Upper lobe of left lung (tissue), 4 donors: Measurements from ENCODE around the gene ZNF688.

Source experiments
- EP300 ChIP-seq, 4 donors: sonication (generic); formaldehyde crosslinking; IDR thresholded peaks; one replicate each; pipeline ENCODE4 v1.5.1; 2017; ENCODE audit warnings: antibody characterized with exemption in 4 of 4, control low read depth in 2 of 4
- POLR2A ChIP-seq, 4 donors: fragments of 450-650 bp; IDR thresholded peaks; one replicate each; pipeline ENCODE4 v1.5.1; 2016 to 2017; ENCODE audit warnings: antibody characterized with exemption in 4 of 4, mild to moderate bottlenecking in 2 of 4
- TF ChIP-seq, protein P1 (sequence below), 6 experiments: fragments of 450-650 bp in 4 of 6; fragments of 200-600 bp in 2 of 6; sonication (generic) in 2 of 6; IDR thresholded peaks; one replicate each; pipeline ENCODE4 v1.5.1; 2016 to 2019; ENCODE audit warnings: antibody characterized with exemption in 6 of 6

- TF ChIP-seq, protein P1, sequence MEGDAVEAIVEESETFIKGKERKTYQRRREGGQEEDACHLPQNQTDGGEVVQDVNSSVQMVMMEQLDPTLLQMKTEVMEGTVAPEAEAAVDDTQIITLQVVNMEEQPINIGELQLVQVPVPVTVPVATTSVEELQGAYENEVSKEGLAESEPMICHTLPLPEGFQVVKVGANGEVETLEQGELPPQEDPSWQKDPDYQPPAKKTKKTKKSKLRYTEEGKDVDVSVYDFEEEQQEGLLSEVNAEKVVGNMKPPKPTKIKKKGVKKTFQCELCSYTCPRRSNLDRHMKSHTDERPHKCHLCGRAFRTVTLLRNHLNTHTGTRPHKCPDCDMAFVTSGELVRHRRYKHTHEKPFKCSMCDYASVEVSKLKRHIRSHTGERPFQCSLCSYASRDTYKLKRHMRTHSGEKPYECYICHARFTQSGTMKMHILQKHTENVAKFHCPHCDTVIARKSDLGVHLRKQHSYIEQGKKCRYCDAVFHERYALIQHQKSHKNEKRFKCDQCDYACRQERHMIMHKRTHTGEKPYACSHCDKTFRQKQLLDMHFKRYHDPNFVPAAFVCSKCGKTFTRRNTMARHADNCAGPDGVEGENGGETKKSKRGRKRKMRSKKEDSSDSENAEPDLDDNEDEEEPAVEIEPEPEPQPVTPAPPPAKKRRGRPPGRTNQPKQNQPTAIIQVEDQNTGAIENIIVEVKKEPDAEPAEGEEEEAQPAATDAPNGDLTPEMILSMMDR (IDR thresholded peaks at IDR 0.05), result no peak
- no peak for TF ChIP-seq EP300 (IDR thresholded peaks at IDR 0.05)
- TF ChIP-seq POLR2A (IDR thresholded peaks at IDR 0.05), result no peak
These were observed 4.1 kb downstream of the ZNF688 start for GRCh38 chr16:30567160-30567990.
